ENCODE results near the gene CAMK2N1.
A peak's percentile ranks its signal among the peaks of the same experiment; 100 is the strongest.

The CAMK2N1 gene

DNA sequence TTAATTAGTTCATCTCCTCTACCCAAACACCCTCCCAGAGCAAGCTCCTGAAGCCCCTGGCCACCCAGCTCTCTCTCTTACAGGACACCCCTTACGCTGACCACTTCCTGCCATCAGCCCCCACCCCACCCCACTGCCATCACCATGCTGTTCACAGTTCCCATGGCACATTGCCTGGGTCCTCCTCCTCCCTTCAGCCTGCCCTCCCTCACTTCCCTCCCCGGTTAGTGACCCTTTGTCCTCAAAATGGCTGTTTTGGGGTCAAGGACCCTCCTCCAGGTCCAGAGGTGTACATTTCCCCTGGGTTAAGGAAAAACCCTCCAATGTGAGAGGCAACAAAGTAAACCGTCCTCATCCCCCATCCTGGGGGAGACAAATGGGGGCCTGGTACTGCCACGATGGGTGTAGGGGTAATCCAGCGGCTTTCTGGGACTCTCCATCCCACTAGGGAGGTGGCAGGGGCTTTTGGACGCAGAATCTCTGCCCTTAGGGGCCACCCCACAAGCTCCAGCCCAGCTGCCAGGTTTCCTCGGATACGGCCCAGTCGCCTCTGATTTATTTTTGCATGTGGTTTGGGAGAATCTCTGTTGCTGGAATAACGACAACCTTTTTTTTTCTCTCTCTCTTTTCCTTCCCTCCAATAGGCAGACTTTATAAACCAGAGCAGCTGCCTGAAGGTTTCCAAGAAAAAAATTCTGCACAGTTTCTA is 8.5 kb downstream of the CAMK2N1 start:
- no peak for DNase-seq

DNA sequence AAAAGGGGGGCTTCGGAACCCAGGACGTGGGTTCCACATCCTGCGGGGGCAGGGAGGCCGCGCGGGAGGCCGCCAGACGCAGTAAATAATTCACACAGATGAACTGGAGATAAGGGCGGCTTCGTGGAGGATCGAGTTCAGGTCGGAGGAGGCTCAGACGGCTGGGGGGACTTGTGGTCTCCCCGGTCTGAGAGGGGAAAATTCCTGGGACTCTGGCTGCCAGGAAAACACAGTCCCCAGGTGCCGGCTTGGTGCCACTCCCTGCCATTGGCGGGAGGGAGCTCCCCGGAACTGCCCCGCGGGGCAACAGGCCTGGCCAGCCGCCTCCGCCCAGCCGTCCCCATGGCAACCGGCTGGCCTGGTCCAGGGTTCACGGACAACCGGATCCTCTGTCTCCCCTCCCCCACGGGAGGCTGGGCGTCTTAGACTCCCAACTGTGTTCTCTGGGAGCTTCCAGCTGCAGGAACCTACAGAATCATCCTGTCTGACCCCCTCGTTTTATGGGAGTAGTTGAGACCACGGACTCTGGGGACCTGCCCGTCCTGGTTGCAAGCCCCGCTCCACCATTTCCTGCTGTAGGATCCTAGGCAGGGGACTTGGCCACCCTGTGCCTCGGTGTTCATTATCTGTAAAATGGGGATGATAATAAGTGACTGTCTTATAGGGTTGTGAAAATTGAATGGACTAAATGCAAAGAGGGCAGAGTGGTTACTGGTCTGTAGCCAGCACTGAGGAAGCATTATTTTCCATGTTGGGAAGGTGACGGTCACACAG is 9.6 kb downstream of the CAMK2N1 start:
- DNase-seq = no peak

DNA sequence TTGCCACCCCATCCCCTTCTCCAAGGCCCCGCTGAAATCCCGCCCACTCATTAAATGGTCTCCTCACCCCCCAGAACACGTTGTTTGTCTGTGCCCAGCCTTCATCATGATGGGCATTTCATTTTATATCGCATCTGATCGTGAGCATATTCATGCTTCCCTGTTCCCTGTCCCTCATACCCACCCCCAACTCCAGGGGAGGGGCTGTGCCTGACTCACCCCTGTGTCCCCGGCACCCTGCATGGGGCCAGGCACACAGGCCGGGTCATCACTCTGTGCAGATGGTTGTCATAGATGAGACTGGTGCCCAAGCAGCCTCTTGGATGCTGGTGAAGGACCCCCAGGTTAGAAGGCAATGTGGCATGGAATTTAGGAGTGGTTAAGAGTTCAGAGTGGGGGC is 11.0 kb downstream of the CAMK2N1 start:
- no peak for DNase-seq

DNA sequence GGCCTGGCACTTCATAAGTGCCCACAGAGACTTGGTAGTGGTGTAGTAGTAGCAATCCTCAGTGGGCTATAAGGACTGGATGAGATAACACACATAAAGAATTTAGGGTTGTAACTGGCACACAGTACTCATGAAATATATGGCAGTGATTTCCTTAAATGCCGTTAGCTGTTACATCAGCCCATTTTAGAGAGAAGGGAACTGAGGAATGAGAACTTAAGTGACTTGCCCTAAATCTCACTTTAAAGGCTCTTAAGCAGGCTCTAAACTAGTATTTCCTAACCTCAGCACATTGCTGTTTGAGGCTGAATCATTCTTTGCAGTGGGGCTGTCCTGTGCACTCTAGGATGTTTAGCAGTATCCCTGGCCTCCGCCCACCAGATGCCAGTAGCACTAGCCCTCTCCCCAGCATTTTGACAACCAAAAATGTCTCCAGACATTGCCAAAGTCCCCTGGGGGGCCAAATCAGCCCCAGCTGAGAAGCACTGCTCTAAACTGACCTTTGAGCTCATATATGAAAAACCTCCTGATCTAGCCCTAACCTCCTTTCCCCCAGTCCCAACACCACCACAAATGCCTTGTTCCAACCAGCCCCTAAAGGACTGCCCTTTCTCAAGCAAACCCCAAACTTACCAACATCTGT is 11.6 kb downstream of the CAMK2N1 start:
- no peak for DNase-seq

DNA sequence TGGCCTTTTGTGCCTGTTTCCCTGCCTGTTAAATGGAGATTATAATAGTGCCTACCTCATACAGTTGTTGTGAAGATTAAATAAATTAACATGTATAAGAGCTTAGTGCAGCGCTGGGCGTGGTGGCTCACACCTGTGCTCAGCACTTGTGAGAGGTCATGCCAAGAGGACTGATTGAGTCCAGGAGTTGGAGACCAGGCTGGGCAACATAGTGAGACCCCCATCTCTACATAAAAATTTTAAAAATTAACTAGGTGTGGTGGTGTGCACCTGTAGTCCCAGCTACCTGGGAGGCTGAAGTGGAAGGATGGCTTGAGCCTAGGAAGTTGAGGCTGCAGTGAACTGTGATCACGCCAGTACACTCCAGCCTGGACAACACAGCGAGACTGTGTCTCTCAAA is 12.1 kb downstream of the CAMK2N1 start:
- DNase-seq = no peak

DNA sequence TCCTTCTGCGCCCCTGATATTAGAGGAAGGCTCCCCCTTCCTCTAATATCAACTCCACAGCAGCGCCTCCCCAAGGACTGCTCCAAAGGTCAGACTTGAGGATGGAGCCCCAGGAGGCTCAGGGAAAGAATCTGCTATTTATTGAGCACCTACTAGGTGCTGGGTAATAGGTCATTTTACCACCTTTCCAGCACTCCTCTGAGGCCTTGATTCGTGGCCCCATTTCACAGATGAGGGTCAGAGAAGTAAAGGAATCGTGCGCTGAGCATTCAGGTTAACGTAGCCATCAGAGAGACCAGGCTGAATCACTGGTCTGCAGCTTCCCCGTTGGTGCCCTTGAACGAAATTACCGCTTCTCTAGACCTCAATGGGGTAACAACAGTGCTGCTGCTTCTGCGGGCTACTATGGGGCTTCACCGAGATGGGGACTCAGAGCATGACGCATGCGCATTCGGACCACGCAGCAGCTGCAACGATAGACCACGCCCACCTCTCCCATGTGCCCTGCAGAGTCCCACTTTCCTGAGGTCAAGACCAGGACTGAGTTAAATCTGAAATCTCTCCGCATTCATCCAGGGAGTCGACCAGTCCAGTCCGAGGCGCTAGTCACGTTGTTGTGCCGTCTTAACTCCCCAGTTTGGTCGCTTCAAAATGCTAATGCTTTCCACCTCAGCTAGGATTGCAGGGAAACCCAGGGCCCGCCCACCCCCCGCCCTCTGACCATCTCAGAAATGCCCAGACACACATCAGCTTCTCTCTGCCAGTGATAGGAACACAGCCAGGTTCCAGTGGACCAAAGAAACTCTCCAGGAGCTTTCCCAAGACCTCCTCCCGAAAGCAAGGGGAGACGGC is 12.9 kb downstream of the CAMK2N1 start:
- DNase-seq = peak; percentile 25

DNA sequence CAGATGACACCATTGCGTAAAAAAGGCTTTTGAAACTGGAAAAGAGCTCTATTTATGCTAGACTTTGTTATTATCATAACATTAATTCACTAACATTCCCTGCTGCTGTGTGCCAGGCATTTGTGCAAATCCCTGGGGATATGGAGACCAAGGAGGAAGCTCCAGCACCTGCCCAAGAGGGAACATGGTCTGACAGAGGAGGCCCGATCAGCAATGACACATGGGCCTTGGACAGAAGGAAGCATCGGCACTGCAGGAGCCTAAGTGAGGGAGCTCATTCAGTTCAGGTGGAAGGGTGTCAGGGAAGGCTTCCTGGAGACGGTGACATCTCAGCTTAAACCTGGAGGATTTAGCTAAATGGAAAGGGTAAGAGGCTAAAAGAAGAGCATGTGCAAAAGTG is 13.9 kb downstream of the CAMK2N1 start:
- DNase-seq = no peak

DNA sequence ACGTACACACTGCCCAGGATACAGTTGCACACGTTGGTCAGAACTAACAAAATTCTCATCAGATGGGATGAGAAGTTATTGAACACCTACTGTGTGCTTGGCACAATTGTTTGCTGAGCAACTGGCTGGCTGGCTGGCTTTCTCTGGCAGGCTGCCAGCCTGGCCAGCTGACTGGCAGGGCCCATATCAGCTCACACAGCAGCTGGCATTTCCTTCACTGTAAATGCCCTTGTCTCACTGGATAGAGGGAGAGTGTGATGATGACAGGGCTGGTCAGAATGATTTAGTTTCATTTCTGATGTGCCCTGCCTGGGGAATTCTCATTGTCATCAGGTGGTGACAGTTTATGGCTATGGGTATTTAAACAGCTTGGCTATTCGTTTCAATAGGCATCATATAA is 15.8 kb downstream of the CAMK2N1 start:
- DNase-seq = no peak

DNA sequence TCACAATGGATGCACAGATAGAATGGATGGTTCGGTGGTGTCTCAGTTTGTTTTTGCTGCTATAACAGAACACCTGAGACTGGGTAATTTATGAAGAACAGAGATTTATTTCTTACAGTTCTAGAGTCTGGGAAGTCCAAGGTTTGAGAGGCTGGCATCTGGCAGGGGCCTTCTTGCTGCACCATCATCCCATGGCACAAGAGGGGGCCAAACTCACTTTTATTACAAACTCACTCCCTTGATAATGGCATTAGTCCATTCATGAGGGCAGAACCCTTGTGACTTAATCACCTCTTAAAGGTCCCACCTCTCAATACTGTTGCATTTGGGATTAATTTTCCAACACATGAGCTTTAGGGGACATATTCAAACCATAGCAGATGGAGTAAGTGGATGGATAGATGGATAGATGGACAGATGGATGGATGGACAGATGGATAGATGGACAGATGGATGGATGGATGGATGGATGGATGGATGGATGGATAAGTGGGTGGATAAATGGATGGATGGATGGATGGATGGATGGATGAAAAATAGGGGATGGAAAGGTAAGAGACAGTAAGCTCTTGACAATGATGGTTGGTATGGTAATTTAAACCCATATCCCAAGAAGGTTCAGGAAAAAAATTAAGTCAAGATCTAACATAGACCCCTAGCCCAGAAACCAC is 16.5 kb downstream of the CAMK2N1 start:
- DNase-seq = no peak

DNA sequence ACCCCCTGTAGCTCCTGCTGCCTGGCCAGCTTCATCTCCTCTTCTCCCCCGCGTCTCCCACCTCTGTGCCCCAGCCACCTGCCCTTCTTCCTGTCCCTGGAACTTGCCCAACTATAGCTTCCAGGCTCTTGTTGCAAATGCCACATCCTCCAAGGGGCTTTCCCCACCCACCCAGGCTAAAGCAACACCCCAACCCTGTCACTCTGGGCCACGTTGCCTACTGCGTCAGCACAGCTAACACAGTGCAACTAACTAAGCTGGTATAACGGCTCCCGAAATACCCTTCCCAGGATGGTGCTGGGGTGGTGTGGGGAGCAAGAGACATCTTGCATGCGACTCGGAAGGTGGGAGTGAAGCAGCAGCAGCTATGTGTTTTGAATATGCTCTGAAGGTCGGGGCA is 19.7 kb downstream of the CAMK2N1 start:
- peak; percentile 15 for DNase-seq

DNA sequence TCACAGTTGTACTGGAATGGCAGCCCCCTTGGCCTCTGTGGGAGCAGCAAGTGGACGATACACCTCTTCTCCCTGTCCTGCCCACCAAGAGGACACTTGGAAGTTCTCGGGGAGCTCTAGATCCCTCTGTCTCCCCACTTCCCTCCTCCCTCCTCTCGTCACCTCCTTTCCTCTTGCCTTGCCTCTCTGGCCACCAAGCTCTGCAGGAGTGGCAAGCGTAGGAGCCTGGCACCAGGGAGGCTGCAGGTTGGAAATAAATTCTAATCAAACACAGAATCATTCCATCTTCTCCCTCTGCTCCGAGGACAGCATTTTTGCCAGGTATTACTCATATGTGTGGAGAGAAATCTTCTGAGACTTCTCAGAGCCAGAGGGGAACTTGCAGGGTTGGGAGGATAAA is 20.8 kb downstream of the CAMK2N1 start:
- DNase-seq = no peak

DNA sequence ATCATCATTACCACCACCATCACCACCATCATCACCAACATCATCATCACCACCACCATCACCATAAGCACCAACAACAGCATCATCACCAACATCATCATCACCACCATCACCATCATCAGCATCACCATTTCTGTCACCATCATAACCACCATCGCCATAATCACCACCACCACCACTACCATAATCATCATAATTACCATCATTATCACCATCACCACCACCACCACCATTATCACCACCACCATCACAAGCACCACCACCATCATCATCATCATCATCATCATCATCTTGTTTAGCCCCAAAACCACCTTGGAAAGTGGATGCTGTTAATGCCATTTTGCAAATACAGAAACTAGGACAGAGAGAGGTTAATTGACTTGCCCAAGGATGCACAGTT is 22.5 kb downstream of the CAMK2N1 start:
- no peak for DNase-seq

DNA sequence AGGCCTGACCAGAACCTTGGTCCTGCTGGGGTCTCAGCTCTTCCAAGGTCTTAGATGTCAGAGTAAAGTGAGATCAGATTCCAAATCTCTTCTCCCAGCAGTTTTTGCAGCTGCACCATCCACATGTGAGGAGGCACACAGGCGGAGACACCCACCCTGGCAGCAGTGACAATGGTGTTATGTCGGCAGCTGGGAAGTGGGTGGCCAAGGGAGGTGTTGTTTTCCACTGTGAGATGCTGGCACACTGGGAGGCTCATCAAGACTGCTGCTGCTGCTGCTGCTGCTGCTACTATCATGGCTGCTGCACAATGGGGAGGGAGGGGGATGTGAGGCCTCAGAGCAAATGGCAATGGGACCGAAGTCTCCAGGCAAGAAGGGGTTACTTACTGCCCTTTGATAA is 23.6 kb downstream of the CAMK2N1 start:
- no peak for DNase-seq

DNA sequence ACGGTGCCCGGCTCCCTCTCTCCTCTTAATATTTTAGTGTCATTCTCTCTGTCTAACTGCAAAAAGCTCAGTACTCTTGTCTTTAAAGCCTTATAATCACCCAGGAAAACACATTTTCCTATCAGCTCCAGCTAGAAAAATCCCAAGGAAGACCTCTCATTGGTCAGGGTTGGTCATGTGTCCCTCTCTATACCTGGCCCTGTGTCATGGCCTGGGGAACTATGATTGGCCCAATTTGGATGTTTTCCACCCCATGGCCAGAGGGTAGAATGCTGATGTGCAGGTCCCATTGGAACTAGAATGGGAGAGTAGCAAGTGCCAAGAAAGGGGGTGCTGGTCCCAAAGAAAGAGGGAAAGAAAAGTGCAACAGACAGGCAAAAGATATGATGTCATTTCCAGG is 27.3 kb downstream of the CAMK2N1 start:
- no peak for DNase-seq

DNA sequence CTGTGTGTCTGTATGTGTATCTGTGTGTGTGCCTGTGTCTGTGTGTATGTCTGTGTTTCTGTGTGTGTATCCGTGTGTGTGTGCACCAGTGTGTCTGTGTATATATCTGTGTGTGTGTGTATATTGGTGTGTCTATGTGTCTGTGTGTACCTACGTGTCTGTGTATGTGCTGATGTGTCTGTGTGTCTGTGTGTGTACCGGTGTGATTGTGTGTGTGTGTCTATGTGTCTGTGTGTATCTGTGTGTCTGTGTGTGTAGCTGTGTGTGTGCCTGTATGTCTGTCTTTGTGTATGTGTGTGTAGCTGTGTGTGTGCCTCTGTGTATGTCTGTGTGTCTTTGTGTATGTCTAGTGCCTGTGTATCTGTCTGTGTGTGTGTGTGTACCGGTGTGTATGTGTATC is 32.0 kb downstream of the CAMK2N1 start:
- DNase-seq = no peak

DNA sequence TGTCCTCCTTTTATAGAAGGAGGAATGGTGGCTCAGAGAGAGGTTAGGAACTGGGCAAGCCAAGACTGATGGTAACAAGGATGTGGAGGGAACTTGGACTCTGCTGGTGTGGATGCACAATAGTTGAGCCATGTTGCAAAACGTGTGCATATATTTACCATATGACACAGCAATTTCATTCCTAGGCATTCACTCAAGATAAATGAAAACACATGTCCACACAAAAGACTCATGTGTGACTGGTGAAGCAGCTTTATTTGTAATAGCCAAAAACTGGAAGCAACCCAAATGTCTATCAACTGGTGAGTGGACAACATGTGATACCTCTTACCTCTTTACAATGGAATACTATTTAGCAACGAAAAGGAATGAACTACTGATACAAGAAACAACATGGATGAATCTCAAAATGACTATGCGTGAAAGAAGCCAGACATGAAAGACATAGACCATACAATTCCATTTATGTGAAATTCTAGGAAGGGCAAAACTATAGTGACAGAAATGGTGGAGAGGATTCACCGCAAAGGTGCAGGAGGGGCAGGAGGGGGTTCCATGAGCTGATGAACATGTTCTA is 36.2 kb downstream of the CAMK2N1 start:
- no peak for DNase-seq

DNA sequence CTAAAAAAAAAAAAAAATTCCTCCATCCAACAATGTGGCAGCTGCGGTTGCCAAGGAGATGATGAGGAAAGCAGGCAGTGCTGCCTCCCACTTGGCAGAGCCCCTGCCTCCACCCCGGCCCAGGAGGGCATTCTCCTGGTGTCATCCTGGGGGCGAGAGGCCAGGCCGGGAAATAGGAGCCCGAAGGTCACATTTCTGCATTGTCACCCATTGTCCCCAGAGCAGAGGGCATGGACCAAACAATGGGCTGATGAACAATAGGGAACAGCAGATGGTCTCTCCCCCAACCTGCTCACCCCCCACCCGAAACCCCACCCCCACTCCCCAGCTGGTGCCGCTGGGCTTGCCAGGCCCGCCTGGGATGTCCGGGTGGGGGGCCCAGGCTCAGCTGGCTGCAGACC is 37.3 kb downstream of the CAMK2N1 start:
- DNase-seq = no peak

DNA sequence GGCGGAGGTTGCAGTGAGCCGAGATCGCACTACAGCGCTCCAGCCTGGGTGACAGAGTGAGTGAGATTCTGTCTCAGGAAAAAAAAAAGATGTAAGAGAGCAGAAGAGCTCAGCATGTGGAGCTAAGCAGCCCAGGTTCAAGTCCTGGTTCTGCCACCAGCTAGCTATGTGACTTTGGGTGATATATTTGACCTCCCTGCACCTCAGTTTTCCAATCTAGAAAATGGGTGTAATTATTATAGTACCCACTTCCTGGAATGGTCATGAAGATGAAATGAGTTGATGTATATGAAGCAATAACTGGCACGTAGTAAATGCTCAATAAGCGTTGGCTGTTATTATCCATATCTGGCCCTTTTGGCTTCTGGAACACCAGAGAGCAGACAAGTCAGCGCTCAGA is 38.2 kb downstream of the CAMK2N1 start:
- DNase-seq = no peak

DNA sequence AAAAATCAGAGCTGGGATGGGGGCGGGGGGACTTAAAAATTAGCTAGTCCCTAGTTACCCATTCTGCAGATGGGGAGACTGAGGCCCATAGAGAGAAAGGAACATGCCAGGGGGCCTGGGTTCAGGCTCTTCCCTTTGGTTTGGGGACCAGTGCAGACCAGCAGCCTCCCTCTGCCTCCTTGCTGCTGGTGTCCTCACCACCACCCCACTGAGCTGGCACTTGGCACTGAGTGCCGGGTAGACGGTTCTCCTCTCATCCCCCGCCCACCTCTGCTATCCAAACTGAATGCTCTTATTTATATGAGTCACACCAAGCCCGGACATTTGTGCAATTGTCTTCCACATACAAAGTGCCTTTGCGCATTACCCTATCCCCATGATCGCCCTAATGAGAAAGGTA is 39.2 kb downstream of the CAMK2N1 start:
- no peak for DNase-seq

DNA sequence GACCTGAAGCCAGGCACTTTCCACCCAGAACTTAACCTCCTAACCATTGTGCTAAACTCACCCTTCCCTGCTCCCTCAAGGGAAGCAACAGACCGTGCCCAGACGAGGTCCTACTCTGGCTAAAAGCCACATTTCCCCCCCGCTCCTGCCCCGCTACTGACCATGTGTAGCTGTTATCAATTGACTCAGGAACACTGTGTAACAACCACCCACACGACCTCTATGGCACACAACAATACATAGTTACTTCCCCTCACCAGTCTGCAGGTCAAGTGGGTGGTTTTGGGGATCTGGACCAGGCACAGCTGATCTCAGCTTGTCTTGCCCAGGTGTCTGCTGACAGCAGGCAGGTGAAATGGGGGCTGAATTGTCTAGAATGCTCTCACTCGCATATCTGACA is 40.1 kb downstream of the CAMK2N1 start:
- DNase-seq = no peak

DNA sequence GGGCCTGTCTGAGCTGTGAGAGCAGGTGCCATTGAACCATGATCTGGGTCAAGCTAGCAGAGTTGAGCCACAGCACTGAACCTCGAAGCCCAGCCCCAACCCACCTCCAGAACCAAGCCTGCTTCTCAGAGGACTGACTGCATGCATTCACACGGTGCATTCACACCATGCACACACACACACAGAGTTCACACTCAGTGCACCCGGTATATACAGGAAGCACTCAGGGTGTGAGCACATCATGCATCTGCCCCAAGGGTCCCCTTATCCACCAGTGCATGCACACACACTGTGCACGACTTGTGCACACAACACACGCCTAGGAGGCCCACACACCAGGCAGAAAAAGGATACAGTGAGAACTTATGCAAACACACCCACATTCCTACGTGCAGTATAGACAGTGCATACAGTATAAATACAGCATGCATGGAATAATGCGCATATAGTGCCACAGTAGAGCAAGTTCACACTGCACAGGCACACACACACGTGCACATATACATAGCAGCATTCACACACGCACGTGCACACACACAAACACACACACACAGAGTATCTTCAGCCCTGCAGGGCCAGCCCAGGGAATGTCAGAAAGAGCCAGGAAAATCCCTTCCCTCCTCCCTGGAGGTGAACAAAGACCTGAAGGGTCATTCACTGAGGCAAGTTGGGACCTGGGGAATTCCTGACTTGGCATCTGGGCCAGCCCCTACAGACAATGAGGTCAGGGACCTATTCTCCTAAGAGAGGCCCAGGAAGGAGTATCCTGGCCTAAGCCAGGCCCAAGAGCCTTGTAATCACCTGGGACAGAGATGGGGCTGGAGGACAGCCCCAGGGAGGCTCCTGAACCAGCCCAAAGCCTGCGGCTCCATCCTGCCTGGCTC is 42.1 kb downstream of the CAMK2N1 start:
- no peak for DNase-seq

All from activated CD4-positive, alpha-beta T cell treated with anti-CD3 and anti-CD28 coated beads, Interleukin-10, Interleukin-2, amounts not matched to agents 100 ng/mL and 50 ng/mL, durations not matched to agents 16 hours and 8 hours (primary cell).